IMR-90 (cell line): ENCODE results near the gene VPS37C. TPM values are rescaled to one million over a fixed set of nuclear protein-coding genes. Genes with fewer than 3 reads are reported as not detected.

Experiments used
- ATAC-seq: fragments of 200-7000 bp; cut with Tn5 transposase; 2 replicates; pipeline ENCODE4 v1.9.1; 2020; ENCODE audit warnings: low read depth, mild to moderate bottlenecking, moderate library complexity
- BruUV-seq: library from RNA; stranded (reverse); fragments of 400-500 nt; replicated peaks from 2 replicates; lab custom pipeline; 2021; lab: Mats Ljungman, UMichigan
- CTCF ChIA-PET: fragments of 300-600 bp; formaldehyde crosslinking; extraction: SDS; loops from one replicate; lab custom pipeline; 2021; ENCODE audit warnings: antibody characterized with exemption; lab: Yijun Ruan, JAX
- POLR2A ChIA-PET: fragments of 300-600 bp; sonication (Branson Sonifier 250); formaldehyde crosslinking; loops from one replicate; lab custom pipeline; 2022; ENCODE audit warnings: antibody characterized with exemption; ENCODE audit not compliant: unreplicated experiment; lab: Charles Lee
- DNase-seq: peaks from one replicate; pipeline ENCODE4 v3.0.0; 2013
- H2AFZ ChIP-seq: replicated peaks from 2 replicates; pipeline ENCODE3; 2013; ENCODE audit warnings: low read length, mild to moderate bottlenecking; ENCODE audit not compliant: poor library complexity
- H2AK5ac ChIP-seq: 2 replicates; pipeline ENCODE4 v1.6.1; 2013; ENCODE audit warnings: low read depth, low read length, inconsistent platforms
- H2AK9ac ChIP-seq: replicated peaks from 2 replicates; pipeline ENCODE3; 2013; ENCODE audit warnings: mild to moderate bottlenecking, low read depth, low read length, moderate library complexity; ENCODE audit not compliant: poor library complexity
- H2BK120ac ChIP-seq: 2 replicates; pipeline ENCODE4 v1.6.1; 2013; ENCODE audit warnings: low read depth, low read length, inconsistent platforms
- H2BK15ac ChIP-seq: 3 replicates; pipeline ENCODE4 v1.6.1; 2013; ENCODE audit warnings: low read depth, low read length, inconsistent platforms
- H2BK20ac ChIP-seq: 2 replicates; pipeline ENCODE4 v1.6.1; 2013; ENCODE audit warnings: low read depth, mild to moderate bottlenecking, inconsistent platforms, low read length, moderate library complexity
- H2BK5ac ChIP-seq: 2 replicates; pipeline ENCODE4 v1.6.1; 2013; ENCODE audit warnings: mild to moderate bottlenecking, low read depth, low read length, inconsistent platforms; ENCODE audit not compliant: poor library complexity, severe bottlenecking
- H3K14ac ChIP-seq: replicated peaks from 2 replicates; pipeline ENCODE4 v1.6.1; 2013; ENCODE audit warnings: low read depth, low read length, inconsistent platforms
- H3K18ac ChIP-seq: 2 replicates; pipeline ENCODE4 v1.6.1; 2013; ENCODE audit warnings: low read depth, low read length, control low read depth
- H3K23ac ChIP-seq: 2 replicates; pipeline ENCODE4 v1.6.1; 2013; ENCODE audit warnings: low read depth, low read length, inconsistent platforms
- H3K27ac ChIP-seq: 2 replicates; pipeline ENCODE4 v1.5.1; 2013; ENCODE audit warnings: mild to moderate bottlenecking, control low read depth, low read length; ENCODE audit not compliant: insufficient read depth
- H3K27me3 ChIP-seq: 2 replicates; pipeline ENCODE4 v1.6.1; 2013; ENCODE audit warnings: low read length; ENCODE audit not compliant: control insufficient read depth, insufficient read depth
- H3K36me3 ChIP-seq: 2 replicates; pipeline ENCODE4 v1.6.1; 2013; ENCODE audit warnings: low read length, mixed read lengths; ENCODE audit not compliant: control insufficient read depth, insufficient read depth
- H3K4ac ChIP-seq: 2 replicates; pipeline ENCODE4 v1.6.1; 2013; ENCODE audit warnings: low read depth, low read length, inconsistent platforms
- H3K4me1 ChIP-seq: 2 replicates; pipeline ENCODE4 v1.6.1; 2013; ENCODE audit warnings: low read length, mixed read lengths; ENCODE audit not compliant: control insufficient read depth, insufficient read depth
- H3K4me2 ChIP-seq: 2 replicates; pipeline ENCODE4 v1.6.1; 2013; ENCODE audit warnings: low read depth, mild to moderate bottlenecking, control low read depth, low read length, moderate library complexity
- H3K4me3 ChIP-seq: 2 replicates; pipeline ENCODE4 v1.5.1; 2013; ENCODE audit warnings: low read depth, mild to moderate bottlenecking, control low read depth, low read length, moderate library complexity; ENCODE audit not compliant: insufficient read depth
- H3K56ac ChIP-seq: 2 replicates; pipeline ENCODE4 v1.6.1; 2013; ENCODE audit warnings: low read length, inconsistent platforms; ENCODE audit not compliant: insufficient read depth; ENCODE audit errors: extremely low read depth
- H3K79me1 ChIP-seq, 2 experiments: 2 replicates each; pipeline ENCODE4 v1.6.1; 2013; ENCODE audit warnings: low read length in 2 of 2, inconsistent platforms in 1 of 2, low read depth in 1 of 2
- H3K9ac ChIP-seq: 2 replicates; pipeline ENCODE4 v1.6.1; 2013; ENCODE audit warnings: low read depth, low read length, control low read depth
- H3K9me1 ChIP-seq: 2 replicates; pipeline ENCODE4 v1.6.1; 2013; ENCODE audit warnings: low read length, inconsistent platforms; ENCODE audit not compliant: insufficient read depth
- H3K9me3 ChIP-seq: 2 replicates; pipeline ENCODE4 v1.6.1; 2013; ENCODE audit warnings: low read length; ENCODE audit not compliant: control insufficient read depth, insufficient read depth
- H4K20me1 ChIP-seq: 2 replicates; pipeline ENCODE4 v1.6.1; 2013; ENCODE audit warnings: low read length, inconsistent platforms; ENCODE audit not compliant: insufficient read depth
- H4K5ac ChIP-seq: 2 replicates; pipeline ENCODE4 v1.6.1; 2013; ENCODE audit warnings: mild to moderate bottlenecking, low read depth, low read length, control low read depth
- H4K8ac ChIP-seq, 2 experiments: 2 replicates each; pipeline ENCODE4 v1.6.1; 2013; ENCODE audit warnings: low read depth in 2 of 2, low read length in 2 of 2, control low read depth in 1 of 2, inconsistent platforms in 1 of 2
- H4K91ac ChIP-seq: 2 replicates; pipeline ENCODE4 v1.6.1; 2013; ENCODE audit warnings: low read depth, low read length, inconsistent platforms; ENCODE audit not compliant: insufficient read depth
- CEBPB ChIP-seq: IDR thresholded peaks from 2 replicates; pipeline ENCODE4 v1.6.1; 2012; ENCODE audit warnings: low read depth, low read length, improper control_type of control experiment
- CHD1 ChIP-seq: IDR thresholded peaks from 2 replicates; pipeline ENCODE4 v1.6.1; 2012; ENCODE audit warnings: low read depth, low read length, improper control_type of control experiment
- ELK1 ChIP-seq: fragments of 150-350 bp; IDR thresholded peaks from 2 replicates; pipeline ENCODE4 v1.6.1; 2016; ENCODE audit warnings: low read depth, mild to moderate bottlenecking, low read length, moderate library complexity, borderline replicate concordance
- FOS ChIP-seq: fragments of 150-350 bp; IDR thresholded peaks from 2 replicates; pipeline ENCODE4 v1.6.1; 2016; ENCODE audit warnings: low read depth, low read length
- MAZ ChIP-seq: IDR thresholded peaks from 2 replicates; pipeline ENCODE4 v1.6.1; 2012; ENCODE audit warnings: low read depth, mild to moderate bottlenecking, low read length, improper control_type of control experiment, moderate library complexity, borderline replicate concordance
- MXI1 ChIP-seq: IDR thresholded peaks from 2 replicates; pipeline ENCODE4 v1.6.1; 2012; ENCODE audit warnings: low read depth, mild to moderate bottlenecking, low read length, moderate library complexity, borderline replicate concordance
- NFE2L2 ChIP-seq: fragments of 150-350 bp; IDR thresholded peaks from 2 replicates; pipeline ENCODE4 v1.6.1; 2016; ENCODE audit warnings: low read depth, mild to moderate bottlenecking, low read length
- POLR2A ChIP-seq: IDR thresholded peaks from 2 replicates; pipeline ENCODE4 v1.6.1; 2012; ENCODE audit warnings: mild to moderate bottlenecking, low read depth, low read length
- SMC3 ChIP-seq: fragments of 150-350 bp; IDR thresholded peaks from 2 replicates; pipeline ENCODE4 v1.6.1; 2016; ENCODE audit warnings: low read depth, mild to moderate bottlenecking, antibody characterized with exemption, low read length, moderate library complexity
- USF2 ChIP-seq: fragments of 150-350 bp; IDR thresholded peaks from 2 replicates; pipeline ENCODE4 v1.6.1; 2017; ENCODE audit warnings: mild to moderate bottlenecking, antibody characterized with exemption, low read length, low read depth
- WGBS, 2 experiments: methylation state at CpG; one replicate each; pipeline versions ENCODE4 v1.1.5 to v1.1.7; 2013; ENCODE audit warnings: missing lambda C conversion rate in 2 of 2; ENCODE audit not compliant: insufficient read length in 1 of 2; ENCODE audit errors: extremely low coverage in 2 of 2; 5-methylcytosine and 5-hydroxymethylcytosine counted together
- dilution Hi-C: fragments of 300-500 bp; cut with HindIII; formaldehyde crosslinking; loops from one replicate; pipeline ENCODE4 v1.14.3; 2018; ENCODE audit warnings: low sequenced_read_pairs; ENCODE audit not compliant: unreplicated experiment
- in situ Hi-C: fragments of 300-500 bp; cut with MboI; formaldehyde crosslinking; loops from 3 replicates; pipeline ENCODE4 v1.14.3; 2019; ENCODE audit warnings: low sequenced_read_pairs, inconsistent platforms, mixed read lengths
- intact Hi-C: fragments of 100-400 bp; cut with micrococcal nuclease; formaldehyde crosslinking; loops from 2 replicates; pipeline ENCODE4 v1.10.0; 2022
- polyA plus RNA-seq, 3 experiments: library from polyadenylated mRNA; depleted of rRNA; stranded (reverse); fragments of >200 nt; gene quantifications; 2 replicates each; pipeline ENCODE4 v1.2.3, GENCODE V29; 2012; ENCODE audit warnings: low replicate concordance in 1 of 3
- total RNA-seq: library from RNA; depleted of rRNA; stranded (reverse); fragments of >200 nt; gene quantifications from 2 replicates; pipeline ENCODE4 v1.2.3, GENCODE V29; 2012
- TF ChIP-seq, protein P1 (sequence below): conservative IDR thresholded peaks from 2 replicates; pipeline ENCODE4 v1.5.1; 2012; ENCODE audit warnings: mild to moderate bottlenecking, low read depth, low read length, improper control_type of control experiment

VPS37C gene
- total and polyA plus RNA-seq, 2 of the 4 experiments (the other 2 are of a cell fraction) = 3.2 to 13.2 TPM

DNA sequence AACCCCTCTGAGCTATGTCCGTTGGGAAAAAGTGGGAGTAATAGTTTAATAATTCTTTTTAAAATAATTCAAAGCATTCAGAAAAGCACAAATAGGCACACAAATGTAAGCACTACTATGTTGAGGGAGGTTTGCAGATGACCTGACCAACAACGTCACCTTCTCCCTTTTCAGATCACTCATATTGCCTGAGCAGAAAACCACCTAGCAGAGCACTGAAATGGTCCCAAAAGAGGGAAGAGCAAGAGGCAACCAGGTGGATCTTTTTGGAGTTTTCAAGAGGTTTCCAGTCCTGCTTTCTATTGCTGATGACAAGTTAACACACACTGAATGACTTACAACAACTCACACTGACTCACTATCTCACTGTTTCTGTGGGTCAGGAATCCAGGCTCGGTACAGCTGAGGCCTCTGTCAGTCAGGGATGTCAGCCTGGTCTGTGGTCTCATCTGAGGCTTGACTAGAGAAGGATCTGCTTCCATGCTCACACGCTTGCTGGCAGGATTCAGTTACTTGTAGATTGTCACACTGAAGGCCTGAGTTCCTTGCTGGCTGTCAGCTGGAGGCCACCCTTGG, 37.8 kb upstream of the VPS37C start:
- Histone ChIP-seq H3K18ac (no peak overlapping the region), H3K56ac (no peak overlapping the region), H2AK5ac (no peak overlapping the region), H4K20me1 (no peaks in the 10 kb centered on the region), H3K9me3 (peaks cover 8% of the 10 kb centered on the region), H4K5ac (no peak overlapping the region), H2BK20ac (no peak overlapping the region), H3K4me3 (no peak overlapping the region), H4K8ac (no peak overlapping the region), H2BK5ac (no peak overlapping the region), H2AK9ac (no peak overlapping the region), H2BK120ac (no peak overlapping the region), H3K27ac (no peak overlapping the region), H3K23ac (no peak overlapping the region), H3K27me3 (peaks cover 27% of the 10 kb centered on the region), H3K36me3 (no peaks in the 10 kb centered on the region), H3K4me2 (no peak overlapping the region), H4K91ac (no peak overlapping the region), H2AFZ (no peak overlapping the region), H3K9me1 (no peaks in the 10 kb centered on the region), H3K4me1 (no peaks in the 10 kb centered on the region), H3K14ac (no peak overlapping the region), H2BK15ac (no peak overlapping the region), H3K4ac (no peak overlapping the region), H3K9ac (no peak overlapping the region), H3K79me1 (no peaks in the 10 kb centered on the region)
- TF ChIP-seq ELK1 (no peak), POLR2A (no peak), MAZ (no peak), CEBPB (no peak), MXI1 (no peak), NFE2L2 (no peak), SMC3 (no peak), CHD1 (no peak), FOS (no peak), USF2 (no peak)
- TF ChIP-seq, protein P1, sequence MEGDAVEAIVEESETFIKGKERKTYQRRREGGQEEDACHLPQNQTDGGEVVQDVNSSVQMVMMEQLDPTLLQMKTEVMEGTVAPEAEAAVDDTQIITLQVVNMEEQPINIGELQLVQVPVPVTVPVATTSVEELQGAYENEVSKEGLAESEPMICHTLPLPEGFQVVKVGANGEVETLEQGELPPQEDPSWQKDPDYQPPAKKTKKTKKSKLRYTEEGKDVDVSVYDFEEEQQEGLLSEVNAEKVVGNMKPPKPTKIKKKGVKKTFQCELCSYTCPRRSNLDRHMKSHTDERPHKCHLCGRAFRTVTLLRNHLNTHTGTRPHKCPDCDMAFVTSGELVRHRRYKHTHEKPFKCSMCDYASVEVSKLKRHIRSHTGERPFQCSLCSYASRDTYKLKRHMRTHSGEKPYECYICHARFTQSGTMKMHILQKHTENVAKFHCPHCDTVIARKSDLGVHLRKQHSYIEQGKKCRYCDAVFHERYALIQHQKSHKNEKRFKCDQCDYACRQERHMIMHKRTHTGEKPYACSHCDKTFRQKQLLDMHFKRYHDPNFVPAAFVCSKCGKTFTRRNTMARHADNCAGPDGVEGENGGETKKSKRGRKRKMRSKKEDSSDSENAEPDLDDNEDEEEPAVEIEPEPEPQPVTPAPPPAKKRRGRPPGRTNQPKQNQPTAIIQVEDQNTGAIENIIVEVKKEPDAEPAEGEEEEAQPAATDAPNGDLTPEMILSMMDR = no peak
- no peak for ATAC-seq
- dilution Hi-C loops (no loop called here), intact Hi-C loops (no loop called here), in situ Hi-C loops (no loop called here)
- ChIA-PET CTCF (no interaction called here), POLR2A (no interaction called here)
- WGBS, 2 experiments = 100% methylated on average over 1 of the region's 4 CpGs; no CpG with 5 or more reads in 1 of the 2 experiments
- BruUV-seq = no TSS peak
- DNase-seq = no peak
